Kidney epithelial cell (primary cell): ENCODE measurements around the gene KHDC3L. TPM values are rescaled to one million over a fixed set of nuclear protein-coding genes. Genes with fewer than 3 reads are reported as not detected.
"Not testable (repeated sequence)": the region's sequence is repeated elsewhere in the genome, so short reads cannot be mapped to it uniquely, and the experiment has no call there.

ENCODE experiments used
- DNase-seq: peaks from one replicate; pipeline ENCODE4 v3.0.0-alpha.2; 2010; ENCODE audit warnings: low read depth
- H3K27me3 ChIP-seq: 2 replicates; pipeline ENCODE4 v1.6.0; 2011; ENCODE audit warnings: low read length; ENCODE audit not compliant: control insufficient read depth, insufficient read depth
- H3K36me3 ChIP-seq: 2 replicates; pipeline ENCODE4 v1.5.1; 2011; ENCODE audit warnings: low read length; ENCODE audit not compliant: control insufficient read depth, insufficient read depth
- H3K4me3 ChIP-seq: 2 replicates; pipeline ENCODE4 v1.5.1; 2011; ENCODE audit warnings: low read depth, mild to moderate bottlenecking, control low read depth, low read length
- CTCF ChIP-seq: IDR thresholded peaks from 2 replicates; pipeline ENCODE4 v1.5.1; 2011; ENCODE audit warnings: mild to moderate bottlenecking, moderate library complexity, low read length, control low read depth, inconsistent platforms; ENCODE audit not compliant: insufficient read depth, poor library complexity, severe bottlenecking
- total RNA-seq: library from RNA; depleted of rRNA; stranded (reverse); fragments of >200 nt; gene quantifications from 2 replicates; pipeline ENCODE4 v1.2.3, GENCODE V29; 2015

Gene KHDC3L
- total RNA-seq, 1 donor from 2014 or later = not detected

GRCh38 chr6:73371984-73372383 lies 9.5 kb downstream of the KHDC3L start:
- no peak overlapping the region for H3K4me3 ChIP-seq
- no peaks in the 10 kb centered on the region for H3K27me3 ChIP-seq
- DNase-seq = no peak
- no peak for TF ChIP-seq CTCF
- no peaks in the 10 kb centered on the region for H3K36me3 ChIP-seq

GRCh38 chr6:73372516-73372915 lies 10.1 kb downstream of the KHDC3L start:
- TF ChIP-seq CTCF = no peak
- Histone ChIP-seq H3K27me3 (no peaks in the 10 kb centered on the region), H3K4me3 (no peak overlapping the region), H3K36me3 (no peaks in the 10 kb centered on the region)
- no peak for DNase-seq

GRCh38 chr6:73375216-73375615 lies 12.8 kb downstream of the KHDC3L start:
- TF ChIP-seq CTCF = no peak
- DNase-seq = no peak
- no peak overlapping the region for H3K4me3 ChIP-seq
- H3K36me3 ChIP-seq = no peaks in the 10 kb centered on the region
- H3K27me3 ChIP-seq = no peaks in the 10 kb centered on the region

- Histone ChIP-seq H3K36me3 (no peaks in the 10 kb centered on the region), H3K4me3 (no peak overlapping the region), H3K27me3 (no peaks in the 10 kb centered on the region)
- no peak for TF ChIP-seq CTCF
- DNase-seq = no peak
These were observed 14.8 kb downstream of the KHDC3L start for GRCh38 chr6:73377225-73377624.

GRCh38 chr6:73381531-73381930 lies 19.1 kb downstream of the KHDC3L start:
- H3K4me3 ChIP-seq, DNase-seq, H3K27me3 ChIP-seq, H3K36me3 ChIP-seq: not testable (repeated sequence)

GRCh38 chr6:73382462-73383113 lies 20.1 kb downstream of the KHDC3L start:
- no peaks in the 10 kb centered on the region for H3K36me3 ChIP-seq
- no peaks in the 10 kb centered on the region for H3K27me3 ChIP-seq
- no peak overlapping the region for H3K4me3 ChIP-seq
- TF ChIP-seq CTCF = no peak
- no peak for DNase-seq
